Activated B cell treated with CpG ODN at 0.5 μM for 24 hours (primary cell): ENCODE data around the gene HSD11B2. TPM values are rescaled to one million over a fixed set of nuclear protein-coding genes. Genes with fewer than 3 reads are reported as not detected.

Experiments used
- ATAC-seq: fragments of 200-7000 bp; cut with Tn5 transposase; one replicate; pipeline ENCODE4 v1.10.0; 2021; ENCODE audit warnings: low read depth, mild to moderate bottlenecking, moderate library complexity
- CTCF ChIA-PET: fragments of 350-600 bp; sonication (Branson Sonifier 250); formaldehyde crosslinking; loops from one replicate; lab custom pipeline; 2021; ENCODE audit warnings: antibody characterized with exemption; lab: Charles Lee
- POLR2A ChIA-PET: fragments of 350-600 bp; sonication (Branson Sonifier 250); formaldehyde crosslinking; loops from one replicate; lab custom pipeline; 2021; ENCODE audit warnings: antibody characterized with exemption; lab: Charles Lee
- DNase-seq: peaks from one replicate; pipeline ENCODE4 v3.0.0; 2022
- H3K27ac Mint-ChIP-seq: one replicate; pipeline ENCODE4 v1.8.0; 2020; ENCODE audit warnings: mixed read lengths
- H3K27me3 Mint-ChIP-seq: one replicate; pipeline ENCODE4 v1.8.0; 2021; ENCODE audit warnings: mixed read lengths
- H3K36me3 Mint-ChIP-seq: one replicate; pipeline ENCODE4 v1.8.0; 2021; ENCODE audit warnings: low read depth, mixed read lengths
- H3K4me1 Mint-ChIP-seq: one replicate; pipeline ENCODE4 v1.8.0; 2021; ENCODE audit warnings: mixed read lengths
- H3K4me3 Mint-ChIP-seq: one replicate; pipeline ENCODE4 v1.8.0; 2020; ENCODE audit warnings: mild to moderate bottlenecking, mixed read lengths
- H3K9me3 Mint-ChIP-seq: one replicate; pipeline ENCODE4 v1.8.0; 2020; ENCODE audit warnings: mixed read lengths
- intact Hi-C: fragments of 100-400 bp; cut with micrococcal nuclease; formaldehyde crosslinking; loops from one replicate; pipeline ENCODE4 v1.15.1; 2024
- total RNA-seq: library from RNA; stranded (reverse); gene quantifications from 2 replicates; pipeline ENCODE4 v1.2.3, GENCODE V29; 2022
- TF ChIP-seq, protein P1 (sequence below): fragments of 200-600 bp; IDR thresholded peaks from one replicate; pipeline ENCODE4 v1.8.0; 2022; ENCODE audit warnings: antibody characterized with exemption, mild to moderate bottlenecking

Gene HSD11B2
- total RNA-seq, 1 donor from 2014 or later: 0.49 TPM

DNA sequence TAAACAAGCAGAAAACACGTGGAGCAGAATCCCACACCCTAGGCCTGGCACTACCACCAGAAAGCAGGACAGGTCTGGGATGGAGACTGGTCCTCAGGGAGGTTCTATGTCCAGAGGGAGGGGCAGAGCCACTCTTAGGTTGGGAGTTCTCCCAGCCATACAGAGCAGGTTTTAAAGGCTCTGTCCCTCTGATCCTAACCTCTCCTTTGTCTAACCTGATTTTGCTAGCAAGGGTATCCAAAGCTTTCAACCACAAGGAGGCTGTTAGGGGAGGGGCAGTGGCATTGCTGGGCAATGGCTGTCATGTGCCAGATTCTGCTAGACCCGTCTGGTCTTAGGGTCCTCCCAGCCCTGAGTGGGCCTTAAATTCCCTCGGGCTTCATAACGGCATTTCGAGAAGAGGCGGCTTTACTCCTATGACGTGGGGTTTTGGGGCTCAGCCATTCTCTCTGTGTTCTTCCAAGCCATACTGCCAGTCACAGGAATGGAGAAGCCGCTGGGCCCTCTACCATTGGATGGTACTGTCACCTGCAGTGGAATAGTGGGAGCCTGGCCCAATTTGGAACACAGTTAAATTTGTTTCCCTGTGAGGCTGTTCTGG lies 43.3 kb upstream of the HSD11B2 start:
- Mint-ChIP-seq H3K9me3 (no peaks in the 10 kb centered on the region), H3K36me3 (no peaks in the 10 kb centered on the region), H3K27me3 (peaks cover 17% of the 10 kb centered on the region), H3K27ac (no peak overlapping the region), H3K4me3 (no peak overlapping the region), H3K4me1 (peaks cover 10% of the 10 kb centered on the region)
- ChIA-PET POLR2A (no interaction called here), CTCF (no interaction called here)
- intact Hi-C loops: no loop called here
- ATAC-seq: no peak
- TF ChIP-seq, protein P1, sequence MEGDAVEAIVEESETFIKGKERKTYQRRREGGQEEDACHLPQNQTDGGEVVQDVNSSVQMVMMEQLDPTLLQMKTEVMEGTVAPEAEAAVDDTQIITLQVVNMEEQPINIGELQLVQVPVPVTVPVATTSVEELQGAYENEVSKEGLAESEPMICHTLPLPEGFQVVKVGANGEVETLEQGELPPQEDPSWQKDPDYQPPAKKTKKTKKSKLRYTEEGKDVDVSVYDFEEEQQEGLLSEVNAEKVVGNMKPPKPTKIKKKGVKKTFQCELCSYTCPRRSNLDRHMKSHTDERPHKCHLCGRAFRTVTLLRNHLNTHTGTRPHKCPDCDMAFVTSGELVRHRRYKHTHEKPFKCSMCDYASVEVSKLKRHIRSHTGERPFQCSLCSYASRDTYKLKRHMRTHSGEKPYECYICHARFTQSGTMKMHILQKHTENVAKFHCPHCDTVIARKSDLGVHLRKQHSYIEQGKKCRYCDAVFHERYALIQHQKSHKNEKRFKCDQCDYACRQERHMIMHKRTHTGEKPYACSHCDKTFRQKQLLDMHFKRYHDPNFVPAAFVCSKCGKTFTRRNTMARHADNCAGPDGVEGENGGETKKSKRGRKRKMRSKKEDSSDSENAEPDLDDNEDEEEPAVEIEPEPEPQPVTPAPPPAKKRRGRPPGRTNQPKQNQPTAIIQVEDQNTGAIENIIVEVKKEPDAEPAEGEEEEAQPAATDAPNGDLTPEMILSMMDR: no peak
- no peak for DNase-seq

DNA sequence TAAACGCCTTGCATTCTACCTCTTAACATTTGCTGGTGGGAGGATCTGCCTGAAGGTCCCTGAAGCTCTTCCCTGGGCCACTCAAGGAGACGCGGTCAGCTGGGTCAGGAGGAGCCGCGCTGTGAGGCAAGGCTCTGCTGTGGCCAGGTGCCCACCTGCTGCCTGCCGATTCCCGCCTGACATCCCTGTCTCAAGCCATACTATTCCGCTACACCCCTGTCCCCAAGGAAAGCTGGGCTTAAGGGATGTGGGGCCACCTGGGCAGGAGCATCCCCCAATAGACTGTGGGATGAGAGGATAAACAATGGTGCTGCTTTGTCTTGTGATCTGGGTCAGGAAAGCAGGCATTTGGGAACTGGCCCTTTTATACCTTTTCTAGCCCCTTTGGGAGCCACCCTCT lies 42.7 kb upstream of the HSD11B2 start:
- Mint-ChIP-seq H3K9me3 (no peaks in the 10 kb centered on the region), H3K27me3 (peaks cover 19% of the 10 kb centered on the region), H3K4me1 (peaks cover 10% of the 10 kb centered on the region), H3K36me3 (no peaks in the 10 kb centered on the region), H3K27ac (no peak overlapping the region), H3K4me3 (no peak overlapping the region)
- POLR2A ChIA-PET: interaction anchor here (0.6 kb wide), 2 partner anchors 60 to 1455 kb away, joined by 5 to 8 read pairs; no protein-coding TSS in a partner anchor
- intact Hi-C loops: no loop called here
- TF ChIP-seq, protein P1: no peak
- ATAC-seq (no peak), DNase-seq (no peak)
- CTCF ChIA-PET: no interaction called here

GRCh38 chr16:67388591-67388990 lies 42.3 kb upstream of the HSD11B2 start:
- ATAC-seq (no peak), DNase-seq (no peak)
- Mint-ChIP-seq H3K9me3 (no peaks in the 10 kb centered on the region), H3K4me3 (no peak overlapping the region), H3K27ac (no peak overlapping the region), H3K36me3 (no peaks in the 10 kb centered on the region), H3K27me3 (peaks cover 19% of the 10 kb centered on the region), H3K4me1 (peaks cover 11% of the 10 kb centered on the region)
- TF ChIP-seq, protein P1: no peak
- POLR2A ChIA-PET: interaction anchor here (0.6 kb wide), 2 partner anchors 61 to 1454 kb away, joined by 5 to 8 read pairs; no protein-coding TSS in a partner anchor
- intact Hi-C loops: no loop called here
- CTCF ChIA-PET: interaction anchor here (1.1 kb wide), 1 partner anchor 11 kb away, joined by 3 read pairs; no protein-coding TSS in a partner anchor

GRCh38 chr16:67389911-67390815 lies 40.8 kb upstream of the HSD11B2 start:
- TF ChIP-seq, protein P1: no peak
- Mint-ChIP-seq H3K9me3 (no peaks in the 10 kb centered on the region), H3K36me3 (no peaks in the 10 kb centered on the region), H3K4me1 (peaks cover 19% of the 10 kb centered on the region), H3K4me3 (no peak overlapping the region), H3K27me3 (peaks cover 23% of the 10 kb centered on the region), H3K27ac (peak overlapping the region; percentile 19)
- intact Hi-C loops: no loop called here
- no peak for ATAC-seq
- DNase-seq: no peak
- CTCF ChIA-PET: interaction anchor here (1.0 to 1.1 kb wide), 2 partner anchors 9 to 57 kb away, joined by 3 read pairs; no protein-coding TSS in a partner anchor
- POLR2A ChIA-PET: no interaction called here
